Activated T-cell treated with anti-CD3 and anti-CD28 coated beads, Interleukin-2, amount 50 U/mL, for 1 hour (primary cell): Measurements from ENCODE around the gene PFKFB3.
"Not testable (repeated sequence)": the region's sequence is repeated elsewhere in the genome, so short reads cannot be mapped to it uniquely, and the experiment has no call there.

Source experiments
- DNase-seq: peaks from one replicate; pipeline ENCODE4 v3.0.0-alpha.2; 2020

PFKFB3 gene

GRCh38 chr10:6275022-6275997 lies 72.6 kb downstream of the PFKFB3 start:
- DNase-seq: peak; percentile 82

GRCh38 chr10:6276356-6276755 lies 73.6 kb downstream of the PFKFB3 start:
- DNase-seq: no peak

GRCh38 chr10:6278519-6279120 lies 75.9 kb downstream of the PFKFB3 start:
- DNase-seq: no peak

DNA sequence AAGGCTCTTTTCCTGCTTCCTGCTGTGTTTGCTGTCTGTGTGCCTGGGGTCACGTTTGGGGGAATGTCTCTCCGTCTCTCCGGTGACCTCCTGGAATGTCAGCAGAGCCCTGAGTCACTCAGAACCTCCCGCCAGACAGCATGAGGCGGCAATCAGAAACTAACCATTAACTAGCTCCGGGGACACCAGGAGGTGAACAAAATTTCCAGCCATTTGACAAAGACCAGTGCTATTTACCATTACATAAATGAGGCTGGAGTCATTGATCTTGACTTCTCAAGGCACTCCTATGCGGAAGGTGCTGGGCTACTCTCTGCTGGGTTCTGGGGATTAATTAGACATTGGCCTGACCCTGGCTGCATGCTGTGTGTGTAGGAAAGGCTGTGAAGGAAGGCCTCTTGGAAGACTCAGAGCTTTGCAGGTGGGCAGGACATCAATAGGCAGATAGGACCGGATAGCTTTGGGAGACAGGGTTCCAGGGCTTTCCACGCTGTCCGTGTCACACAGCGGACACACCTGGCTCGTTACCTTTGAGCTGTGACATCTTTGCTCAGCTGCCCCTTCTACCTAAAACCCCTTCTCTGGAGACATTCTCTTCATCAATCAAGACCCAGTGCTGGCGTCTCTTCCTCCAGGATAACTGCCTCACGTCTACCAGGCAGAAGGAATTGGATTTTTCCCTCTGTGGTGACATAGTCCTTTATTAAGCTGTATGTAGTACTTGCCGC lies 77.0 kb downstream of the PFKFB3 start:
- DNase-seq: no peak

GRCh38 chr10:6280291-6280690 lies 77.6 kb downstream of the PFKFB3 start:
- DNase-seq: no peak

DNA sequence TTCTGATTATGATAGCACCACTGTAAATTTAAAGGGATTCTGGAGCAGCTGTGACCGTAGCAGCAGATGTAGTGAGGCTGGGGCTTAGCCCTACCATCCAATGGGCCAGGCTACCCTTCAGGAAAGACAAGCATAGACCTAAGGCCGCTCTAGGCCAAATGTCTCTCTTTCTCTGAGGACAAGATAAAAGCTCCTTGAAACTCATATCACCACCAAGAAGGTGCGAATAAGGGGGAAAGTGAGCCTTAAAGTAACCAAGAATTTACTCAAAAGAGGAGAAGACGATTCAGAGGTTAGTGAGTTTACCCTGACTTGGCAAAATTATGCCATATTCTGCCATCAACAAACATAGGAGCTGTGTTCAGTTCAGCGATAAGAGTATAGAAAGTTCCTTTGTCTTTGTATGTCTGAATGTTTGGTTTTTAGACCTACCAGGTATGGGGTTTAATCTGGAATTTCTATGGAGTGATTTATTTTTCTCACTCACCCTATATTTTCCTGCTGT lies 79.8 kb downstream of the PFKFB3 start:
- no peak for DNase-seq

DNA sequence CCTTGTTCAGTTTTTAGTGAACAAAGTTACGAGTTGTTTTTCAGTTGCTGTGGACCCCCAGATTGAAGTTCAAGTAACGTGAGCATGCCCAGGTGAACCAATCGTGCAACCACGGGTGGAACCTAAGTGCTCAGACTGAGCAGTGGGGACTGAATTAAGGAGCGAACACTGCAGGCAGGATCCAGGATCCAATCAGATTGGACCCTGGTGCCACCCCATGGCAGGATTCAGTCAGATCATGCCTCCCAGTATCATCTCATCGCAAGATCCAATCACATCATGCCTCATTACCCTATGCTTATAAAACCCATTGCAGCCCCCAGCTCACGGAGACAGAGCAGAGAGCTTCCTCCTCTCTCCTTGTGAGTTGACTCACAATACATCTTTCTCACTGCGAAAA lies 80.9 kb downstream of the PFKFB3 start:
- no peak for DNase-seq

DNA sequence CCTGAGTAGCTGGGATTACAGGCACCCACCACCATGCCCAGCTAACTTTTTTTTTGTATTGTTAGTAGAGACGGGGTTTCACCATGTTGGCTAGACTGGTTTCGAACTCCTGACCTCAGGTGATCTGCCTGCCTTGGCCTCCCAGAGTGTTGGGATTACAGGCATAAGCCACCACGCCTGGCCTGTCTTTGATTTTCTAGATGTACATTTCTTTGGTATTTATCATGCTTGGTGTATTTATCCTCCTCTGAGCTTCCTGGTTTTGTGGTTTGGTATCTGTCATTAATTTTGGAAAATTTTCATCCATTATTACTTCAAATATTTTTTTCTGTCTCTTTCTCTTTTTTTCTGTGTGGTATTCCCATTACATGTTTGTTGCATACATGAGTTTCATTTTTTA lies 87.9 kb downstream of the PFKFB3 start:
- DNase-seq: not testable (repeated sequence)

DNA sequence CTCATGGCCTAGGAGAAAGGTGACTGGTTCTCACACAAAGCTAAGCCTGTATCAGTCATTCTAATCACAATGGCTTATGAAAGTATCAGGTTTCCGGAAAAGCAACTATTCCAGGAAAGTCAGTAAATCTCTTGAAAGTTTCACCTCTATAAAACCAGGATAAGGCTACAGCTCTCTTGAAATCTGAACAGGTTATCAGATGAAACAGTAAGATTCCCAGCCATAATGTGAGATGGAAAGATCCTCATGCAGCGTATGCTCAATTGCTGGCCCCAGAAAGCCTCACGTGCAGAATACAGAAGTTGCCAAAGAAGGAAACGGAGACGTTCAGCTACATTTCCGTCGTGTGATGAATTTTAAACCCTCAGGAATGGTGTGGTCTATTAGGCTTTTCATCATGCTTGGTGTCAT lies 90.0 kb downstream of the PFKFB3 start:
- no peak for DNase-seq

DNA sequence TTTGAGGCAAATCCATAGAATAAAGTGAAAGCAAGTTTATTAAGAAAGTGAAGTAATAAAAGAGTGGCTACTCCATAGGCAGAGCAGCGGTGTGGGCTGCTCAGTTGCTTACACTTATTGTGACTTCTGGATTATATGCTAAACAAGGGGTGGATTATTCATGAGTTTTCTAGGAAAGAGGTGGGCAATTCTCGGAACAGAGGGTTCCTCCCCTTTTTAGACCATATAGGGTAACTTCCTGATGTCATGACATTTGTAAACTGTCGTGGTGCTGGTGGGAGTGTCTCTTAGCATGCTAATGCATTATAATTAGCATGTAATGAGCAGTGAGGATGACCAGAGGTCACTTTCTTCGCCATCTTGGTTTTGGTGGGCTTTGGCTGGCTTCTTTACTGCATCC lies 93.7 kb downstream of the PFKFB3 start:
- DNase-seq: not testable (repeated sequence)

GRCh38 chr10:6296828-6297251 lies 94.1 kb downstream of the PFKFB3 start:
- no peak for DNase-seq

GRCh38 chr10:6297522-6297921 lies 94.8 kb downstream of the PFKFB3 start:
- DNase-seq: no peak

DNA sequence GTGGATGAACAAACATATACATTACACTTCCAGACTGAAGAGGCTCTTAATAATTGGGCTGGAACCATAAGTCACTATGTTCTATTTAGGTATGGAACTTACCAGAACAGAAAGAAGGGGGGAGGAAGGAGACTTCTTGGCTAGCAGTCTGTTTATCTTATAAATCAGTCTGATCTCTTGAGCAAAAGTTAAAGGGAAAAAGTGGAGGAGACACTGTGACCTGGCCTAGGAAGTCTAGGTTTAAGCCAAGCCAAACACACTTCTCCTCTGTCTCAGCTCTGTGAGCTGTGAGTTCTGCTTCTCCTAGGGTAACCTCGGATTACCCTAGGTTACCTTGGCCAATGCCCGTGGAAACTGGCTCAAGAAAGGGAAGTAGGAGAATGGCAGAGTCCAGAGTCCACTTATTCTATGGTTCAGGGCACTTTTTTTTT lies 95.2 kb downstream of the PFKFB3 start:
- DNase-seq: no peak

GRCh38 chr10:6298428-6298827 lies 95.7 kb downstream of the PFKFB3 start:
- no peak for DNase-seq

DNA sequence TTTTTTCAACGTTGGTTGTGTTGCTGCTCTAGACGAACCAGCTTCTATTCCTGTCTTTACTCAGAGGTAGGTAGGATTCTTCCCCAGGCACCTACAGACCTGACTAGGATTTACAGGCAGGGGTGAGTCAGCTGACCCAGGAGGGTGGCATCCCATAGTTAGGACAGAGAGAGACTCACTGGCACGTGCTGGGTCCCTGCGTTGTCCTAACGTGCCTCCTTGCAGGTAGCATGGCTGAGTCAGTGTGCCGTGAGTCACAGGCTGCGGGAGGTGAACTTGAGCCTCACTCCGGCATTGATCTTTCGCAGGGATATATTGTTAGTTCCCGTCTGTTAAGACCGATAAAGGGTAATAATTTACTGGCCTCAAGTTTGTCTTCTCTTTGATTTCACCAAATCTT lies 96.5 kb downstream of the PFKFB3 start:
- DNase-seq: no peak

DNA sequence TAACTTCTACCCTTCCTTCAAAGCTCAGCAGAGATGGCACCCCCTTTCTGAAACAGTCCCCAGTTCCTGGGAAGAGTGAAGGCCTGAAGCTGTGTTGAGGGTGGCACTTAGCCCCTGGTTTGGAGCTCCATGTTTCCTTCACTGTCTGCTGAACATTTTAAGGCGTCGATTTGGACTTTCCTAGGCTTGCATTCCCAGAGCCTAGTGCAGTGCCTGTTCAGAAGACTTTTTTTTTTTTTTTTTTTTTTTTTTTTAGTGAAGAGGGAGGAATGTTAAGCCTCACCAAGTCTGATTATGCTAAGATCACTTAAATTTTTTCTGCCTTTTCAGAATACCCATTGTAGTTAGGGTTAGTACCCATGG lies 97.0 kb downstream of the PFKFB3 start:
- DNase-seq: no peak

DNA sequence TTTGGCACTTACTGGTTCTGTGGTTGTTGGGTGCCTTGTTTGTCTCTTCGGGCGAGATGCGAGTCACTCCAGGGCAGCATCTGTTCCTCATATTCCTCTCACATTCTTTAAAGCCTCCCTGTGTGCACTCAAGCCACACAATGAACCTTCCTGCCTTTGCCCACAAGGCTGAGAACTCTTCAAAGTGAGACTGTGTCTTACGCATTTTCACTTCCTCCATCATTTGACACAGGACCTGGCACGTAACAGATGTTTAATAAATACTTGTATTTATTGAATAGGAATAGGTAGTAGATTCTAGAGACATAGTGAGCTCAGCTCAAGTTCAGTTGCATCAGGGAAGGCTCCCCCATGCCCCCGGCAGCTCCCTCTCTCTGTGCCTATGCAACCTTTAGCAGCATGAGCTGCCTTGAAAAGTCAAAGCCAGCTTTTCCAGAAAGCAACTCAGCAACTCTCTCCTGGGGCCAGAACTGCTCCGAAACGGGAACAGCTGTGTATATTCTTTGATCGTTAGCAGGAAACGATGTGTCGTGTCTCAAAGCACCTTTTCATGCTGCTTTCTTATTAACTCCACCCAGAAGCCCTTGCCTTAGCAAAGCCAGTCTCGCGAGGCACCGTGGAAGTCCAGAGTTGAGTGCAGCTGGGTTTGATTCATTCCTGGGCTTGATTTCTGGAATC lies 97.5 kb downstream of the PFKFB3 start:
- DNase-seq: peak; percentile 39

- DNase-seq: no peak
These were observed 98.2 kb downstream of the PFKFB3 start for GRCh38 chr10:6300784-6301460.

DNA sequence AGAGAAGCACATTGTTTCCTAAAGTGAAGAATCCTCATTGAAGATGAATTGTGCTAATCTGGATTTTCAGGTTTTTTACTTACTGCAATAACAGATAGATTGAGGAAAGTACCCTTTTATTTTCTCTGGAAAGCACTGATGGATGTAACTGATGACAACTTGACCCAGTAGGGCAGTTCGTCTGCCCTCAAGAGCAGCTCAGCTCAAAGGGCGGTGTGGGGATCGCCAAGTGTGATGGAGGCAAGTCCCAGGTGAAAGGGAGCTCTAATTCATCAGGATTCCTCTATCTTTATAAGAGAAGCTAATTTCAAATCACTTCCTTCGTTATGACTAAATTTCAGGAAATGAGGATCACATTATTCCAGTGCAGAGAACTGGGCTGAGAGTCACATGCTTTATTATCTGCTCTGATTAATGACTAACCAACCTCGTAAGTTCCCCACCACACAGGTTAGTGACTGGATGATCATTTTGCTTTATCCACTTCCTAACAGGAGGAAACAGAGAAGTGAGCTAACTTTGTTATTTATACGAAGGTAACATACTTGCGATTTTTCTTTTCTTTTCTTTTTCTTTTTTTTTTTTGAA lies 98.8 kb downstream of the PFKFB3 start:
- no peak for DNase-seq
